ENCODE measurements around the gene ID3.

GRCh38 chr1:23533246-23534023 is 25.9 kb downstream of the ID3 start:
- no peak for TF ChIP-seq ZNF12 (CRISPR knock-in tag; IDR thresholded peaks at IDR 0.05)
- no peak for TF ChIP-seq RCOR1 (IDR thresholded peaks at IDR 0.05; ENCODE audit: borderline replicate concordance in 1 of 2, low read depth in 2 of 2, low read length in 2 of 2)
- TF ChIP-seq CEBPB (tag; IDR thresholded peaks at IDR 0.05) = no peak
- TF ChIP-seq TFAP4 (CRISPR knock-in tag; IDR thresholded peaks at IDR 0.05; ENCODE audit: borderline replicate concordance) = no peak
- TF ChIP-seq HDGF (IDR thresholded peaks at IDR 0.05) = no peak
- TF ChIP-seq ZNF318 (IDR thresholded peaks at IDR 0.05; ENCODE audit: borderline replicate concordance in 1 of 2, low read depth in 1 of 2) = no peak
- TF ChIP-seq EZH2 (IDR thresholded peaks at IDR 0.05; ENCODE audit: borderline replicate concordance, low read depth, low read length) = no peak
- TF ChIP-seq KDM1A (IDR thresholded peaks at IDR 0.05) = no peak
- no peak for TF ChIP-seq MAZ (CRISPR knock-in tag; conservative IDR thresholded peaks at IDR 0.05 in 1 of 2, IDR thresholded peaks at IDR 0.05 in 1 of 2)
- no peak for TF ChIP-seq NCOR1 (IDR thresholded peaks at IDR 0.05)
- TF ChIP-seq CTCF (IDR thresholded peaks at IDR 0.05 in 2 of 3, conservative IDR thresholded peaks at IDR 0.05 in 1 of 3; ENCODE audit: insufficient read depth in 2 of 3, low read depth in 1 of 3, low read length in 3 of 3) = no peak
